ENCODE results near the gene SLC1A7.
A peak's percentile ranks its signal among the peaks of the same experiment; 100 is the strongest.

SLC1A7 gene

DNA sequence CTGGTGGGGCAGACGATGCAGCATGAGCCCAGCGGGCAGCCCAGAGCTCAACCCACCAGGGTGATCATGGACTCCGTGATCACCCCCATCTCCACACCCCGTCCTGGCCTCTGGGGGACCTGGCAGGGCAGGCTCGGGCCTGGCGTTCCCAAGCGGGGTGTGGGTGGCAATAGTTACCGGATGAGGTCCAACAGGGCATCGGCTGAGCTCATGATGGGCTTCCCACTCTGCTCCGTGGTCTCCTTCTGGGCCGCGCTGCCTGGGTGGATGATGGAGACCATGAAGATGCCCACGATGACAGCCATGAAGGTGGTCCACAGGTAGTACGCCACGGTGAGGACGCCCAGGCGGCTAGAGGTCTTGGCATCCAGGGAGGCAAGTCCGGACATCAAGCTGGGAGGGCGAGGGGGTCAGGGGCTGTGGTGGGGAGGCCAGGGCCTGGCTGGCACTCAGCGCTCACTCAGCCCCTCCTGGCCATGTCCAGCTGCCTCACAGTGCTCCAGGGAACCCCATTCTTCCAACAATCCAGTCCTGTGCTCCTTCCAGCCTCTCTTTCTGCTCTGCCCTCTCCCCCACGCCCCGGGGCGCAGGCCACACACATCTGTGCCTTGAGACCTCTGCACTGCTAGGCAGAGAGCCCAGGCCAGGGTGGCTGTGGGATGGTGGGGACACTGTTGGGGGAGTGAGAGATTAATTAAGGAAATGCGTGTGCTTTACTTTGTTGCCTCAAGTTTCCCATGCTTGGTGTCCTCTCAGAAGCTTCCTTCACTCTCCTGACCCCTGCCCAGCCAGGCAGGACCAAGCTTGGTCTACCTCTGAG lies 27.6 kb downstream of the SLC1A7 start:
- DNase-seq: no peak

DNA sequence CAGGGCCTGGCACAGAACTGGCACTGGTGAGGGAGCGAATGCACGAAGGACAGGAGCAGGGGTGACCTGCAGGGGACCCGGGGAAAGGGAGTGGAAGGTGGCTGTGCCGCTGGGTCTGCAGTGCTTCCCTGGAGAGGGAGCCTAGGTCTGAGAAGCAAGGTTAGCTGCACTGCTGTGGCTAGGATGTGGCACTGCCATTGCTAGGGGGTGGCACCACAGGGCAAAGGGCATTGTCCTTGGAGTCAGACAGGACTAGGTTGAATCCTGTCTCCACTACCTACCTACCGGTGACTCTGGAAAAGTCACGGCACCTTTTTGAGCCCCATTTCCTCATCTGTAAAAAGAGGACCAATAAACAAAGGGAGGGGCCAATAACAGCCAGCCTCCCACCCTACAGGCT lies 28.3 kb downstream of the SLC1A7 start:
- no peak for DNase-seq

DNA sequence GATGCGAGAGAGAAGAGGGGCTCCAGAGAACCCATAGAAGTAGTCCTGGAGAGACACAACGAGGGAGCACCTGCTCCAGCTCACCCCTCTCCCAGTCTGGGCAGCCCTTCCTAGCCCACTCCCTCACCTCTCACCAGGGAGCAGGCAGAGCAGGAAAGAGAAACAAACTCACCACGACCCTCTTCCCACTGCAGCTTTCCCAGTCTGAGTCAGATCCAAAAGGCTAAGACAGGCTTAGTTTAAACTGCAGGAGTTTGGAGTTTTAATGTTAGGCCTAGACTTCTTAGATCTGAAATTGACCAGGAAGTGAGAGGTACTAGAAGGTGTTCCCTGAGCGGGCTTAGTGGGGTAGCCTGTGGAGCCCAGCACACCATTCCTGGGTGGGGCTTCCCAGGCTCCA lies 29.6 kb downstream of the SLC1A7 start:
- no peak for DNase-seq

DNA sequence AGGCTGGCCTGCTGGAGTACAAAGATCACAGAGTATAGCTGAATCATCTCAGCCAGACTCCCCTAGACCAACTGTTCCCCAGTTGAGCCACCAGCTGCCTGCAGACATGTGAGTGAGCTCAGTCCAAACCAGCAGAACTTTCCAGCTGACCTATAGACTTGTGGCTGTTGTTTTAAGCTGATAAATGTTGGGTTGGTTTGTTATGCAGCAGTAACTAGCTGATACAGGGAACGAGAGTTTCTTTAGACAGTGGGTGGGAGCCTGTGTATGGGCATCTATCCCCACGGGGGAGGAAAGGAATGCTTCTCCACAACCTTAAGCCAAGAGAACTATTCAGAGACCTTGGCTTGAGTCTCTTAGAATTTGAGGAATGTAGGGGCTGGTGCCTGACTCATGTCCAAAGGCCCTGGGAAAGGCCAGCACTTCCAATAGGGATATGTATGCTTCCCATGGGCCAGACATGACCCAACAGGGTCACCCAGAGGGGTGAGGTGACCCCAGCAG lies 30.1 kb downstream of the SLC1A7 start:
- no peak for DNase-seq

DNA sequence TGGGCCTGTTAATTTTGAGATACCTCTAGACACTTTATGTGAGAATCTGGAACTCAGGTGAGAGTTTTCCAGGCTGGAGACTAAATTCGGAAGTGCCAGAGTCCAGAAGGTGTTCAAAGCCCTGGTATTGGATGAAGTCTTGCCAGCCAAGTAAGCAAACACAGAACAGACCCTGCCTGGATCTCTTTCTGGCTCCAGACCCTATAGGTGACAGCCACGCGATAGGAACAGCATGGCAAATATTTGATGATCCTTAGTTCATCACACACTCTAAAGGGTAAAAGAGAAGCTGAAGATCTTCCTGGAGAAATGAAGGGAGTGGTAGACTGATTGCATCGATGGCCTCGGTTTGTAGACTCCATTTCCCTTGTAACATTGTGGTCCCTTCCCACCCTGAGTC lies 30.7 kb downstream of the SLC1A7 start:
- DNase-seq: no peak

DNA sequence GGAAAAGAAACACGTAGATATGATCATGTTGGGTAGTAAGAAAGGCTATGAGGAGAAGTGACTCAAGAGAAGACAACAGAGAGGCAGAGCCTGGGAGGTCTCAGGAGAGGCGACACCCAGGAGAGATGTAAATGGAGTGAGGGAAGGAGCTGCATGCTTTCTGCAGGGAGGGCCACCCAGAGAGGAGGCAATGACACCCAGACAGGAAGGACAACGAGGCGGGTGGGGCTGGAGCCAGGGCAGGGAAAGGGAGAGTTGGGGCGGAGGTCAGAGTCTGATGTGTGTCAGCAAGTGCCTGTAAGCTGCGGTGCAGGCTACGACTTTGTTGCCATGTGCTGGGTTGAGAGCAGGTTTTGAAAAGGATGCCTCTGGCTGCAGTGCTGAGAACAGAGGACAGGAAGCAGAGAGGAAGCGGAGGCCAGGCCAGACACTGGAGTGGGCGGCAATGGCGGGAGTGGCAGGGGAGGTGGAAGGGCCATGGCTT lies 31.3 kb downstream of the SLC1A7 start:
- no peak for DNase-seq

DNA sequence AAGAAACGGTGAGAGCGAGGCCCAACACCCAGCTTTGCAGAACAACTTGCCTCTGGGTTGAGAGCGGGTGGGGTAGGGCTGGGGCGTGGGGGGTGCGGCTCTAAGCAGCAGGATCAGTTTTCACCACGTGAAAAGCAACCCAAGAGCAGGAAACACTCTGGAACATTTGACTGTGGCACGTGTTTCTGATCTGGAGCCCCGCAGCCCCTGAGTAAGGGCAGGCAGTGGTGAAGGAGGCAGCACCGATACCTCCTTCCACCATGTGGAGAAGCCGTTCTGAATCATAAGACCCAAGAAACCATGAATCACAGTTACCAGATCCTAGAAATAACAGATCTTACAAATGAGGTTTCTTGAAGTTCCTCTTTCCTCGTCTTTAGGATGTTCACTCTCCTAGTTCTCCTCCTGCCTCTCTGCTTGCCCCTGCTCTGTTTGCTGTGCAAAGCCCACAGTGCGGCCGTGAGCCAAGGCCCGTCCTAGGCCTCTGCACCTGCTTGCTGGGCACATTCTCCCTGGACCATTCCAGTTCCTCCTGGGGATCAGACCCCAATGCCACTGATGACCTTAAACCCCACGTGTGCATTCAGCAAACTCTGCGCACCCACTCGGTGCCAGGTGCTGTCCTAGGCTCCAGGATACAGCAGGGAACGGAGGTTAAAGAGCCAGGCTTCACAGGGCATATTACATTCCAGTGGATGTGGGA lies 31.9 kb downstream of the SLC1A7 start:
- no peak for DNase-seq

DNA sequence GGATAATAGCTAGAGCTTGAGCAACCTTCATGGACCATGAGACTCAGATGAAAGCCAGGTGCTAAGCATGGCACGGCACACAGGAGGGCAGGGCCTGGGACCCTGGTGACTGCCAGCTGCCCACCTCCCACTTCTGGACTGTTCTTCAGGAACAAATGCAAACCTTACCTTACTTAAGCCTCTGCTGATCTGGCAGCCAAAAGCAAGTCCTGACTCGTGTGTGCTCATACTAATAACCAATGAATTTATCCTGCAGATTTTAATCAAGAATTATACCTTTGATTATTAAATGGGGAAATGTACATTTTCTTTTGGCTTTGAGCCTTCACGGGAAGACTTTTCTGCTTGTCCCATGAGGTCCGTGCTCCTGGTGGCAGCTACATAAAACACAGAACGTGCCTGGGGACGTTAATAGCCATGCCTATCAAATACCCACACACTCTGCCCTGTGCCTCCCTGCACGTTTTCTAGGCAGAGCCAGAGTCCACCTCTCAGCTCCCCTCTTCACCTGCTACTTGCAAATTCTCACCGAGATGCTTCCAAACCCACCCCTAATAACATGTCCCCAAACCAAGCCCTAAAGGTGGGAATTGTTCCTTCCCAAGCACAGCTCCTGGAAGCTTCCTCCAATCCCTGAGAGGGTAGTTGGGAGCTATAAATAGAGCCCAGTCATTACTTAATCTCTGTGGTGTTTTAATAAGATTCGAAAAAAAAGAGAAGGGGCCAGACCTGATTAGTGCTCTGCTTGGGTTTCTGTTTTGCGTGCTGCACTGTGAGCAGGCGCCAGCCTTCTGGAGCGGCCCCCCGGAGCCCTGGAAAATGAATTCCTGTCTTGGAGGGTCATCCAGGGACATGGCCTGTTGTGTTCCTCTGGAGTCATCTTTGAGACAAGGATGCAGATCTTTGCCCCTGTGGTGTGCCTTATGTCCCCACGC lies 33.5 kb downstream of the SLC1A7 start:
- DNase-seq: no peak

DNA sequence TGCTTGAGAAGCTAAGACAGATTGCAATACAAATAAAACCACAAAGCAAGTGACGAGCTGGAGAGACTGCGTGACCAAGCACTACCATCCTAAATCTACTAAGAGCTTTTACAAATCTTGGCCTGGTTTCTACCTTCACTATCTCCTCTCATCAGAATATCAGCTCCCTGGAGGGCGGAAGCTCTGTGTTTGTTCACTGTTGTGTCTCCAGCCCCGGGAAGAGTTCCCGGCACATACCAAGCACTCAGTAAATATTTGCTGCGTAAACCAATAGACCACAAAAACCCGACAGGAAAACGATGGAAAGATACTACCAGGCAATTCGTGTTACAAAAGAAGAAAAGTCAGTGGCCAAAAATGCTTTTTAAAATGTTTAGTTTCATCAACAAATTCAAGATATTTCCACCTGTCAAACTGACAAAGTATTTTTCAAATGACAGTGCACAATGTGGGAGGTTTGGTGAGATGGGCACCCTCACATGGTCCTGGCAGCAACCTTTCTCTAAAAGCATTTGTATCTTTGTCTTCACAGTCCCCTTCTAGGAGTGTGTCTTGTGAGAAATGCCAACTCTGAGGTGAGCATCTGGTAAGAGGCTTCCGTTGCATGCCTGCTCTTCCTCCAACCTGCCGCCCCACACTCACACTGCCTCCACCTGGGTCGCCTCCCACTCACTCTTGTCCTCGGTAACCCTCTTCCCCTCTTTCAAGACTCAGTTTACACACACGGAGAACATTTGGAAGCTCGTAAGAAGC lies 34.7 kb downstream of the SLC1A7 start:
- DNase-seq: peak; percentile 87

DNA sequence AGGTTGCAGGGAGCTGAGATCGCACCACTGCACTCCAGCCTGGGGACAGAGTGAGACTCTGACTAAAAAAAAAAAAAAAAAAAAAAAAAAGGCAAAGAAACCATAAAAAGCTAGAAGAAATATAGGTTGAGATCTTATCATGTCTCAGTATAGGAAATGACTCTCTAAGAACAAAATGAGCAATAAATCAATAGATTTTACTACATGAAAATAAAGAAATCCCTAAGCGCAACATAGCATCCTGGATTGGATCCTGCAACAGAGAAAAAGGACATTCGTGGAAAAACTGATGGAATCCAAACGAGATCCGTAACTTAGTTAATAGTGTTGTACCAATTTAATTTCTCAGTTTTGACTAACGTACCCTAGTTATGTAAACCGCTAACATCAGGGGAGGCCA lies 35.3 kb downstream of the SLC1A7 start:
- no peak for DNase-seq

DNA sequence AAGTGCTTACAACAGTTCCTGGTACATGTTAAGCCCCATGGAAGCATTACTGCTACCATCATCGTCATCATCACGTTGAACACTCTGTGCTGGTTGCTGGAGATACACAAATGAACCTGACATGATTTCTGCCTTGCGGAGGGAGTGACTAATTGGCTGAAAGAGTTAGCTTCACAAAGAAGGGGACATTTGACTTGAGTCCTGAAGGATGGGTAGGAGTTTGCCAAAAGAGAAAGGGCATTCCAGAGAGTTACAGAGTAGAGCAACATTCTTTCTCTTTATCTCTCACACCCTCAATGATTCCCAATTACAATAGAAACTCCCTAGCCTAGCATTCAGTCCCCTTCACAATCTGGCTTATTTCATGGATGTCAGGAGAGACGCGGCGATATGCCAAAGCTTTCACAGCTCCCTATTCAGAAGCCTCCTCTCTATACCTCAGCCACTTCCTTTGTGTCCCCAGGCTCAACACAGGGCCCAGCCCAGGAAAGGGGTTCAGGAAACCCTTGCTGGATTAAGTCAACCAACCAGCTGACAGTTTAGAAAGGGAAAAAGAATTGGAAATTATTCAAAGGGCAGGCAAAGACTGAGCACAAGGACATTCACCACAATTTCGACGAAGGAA lies 38.0 kb downstream of the SLC1A7 start:
- no peak for DNase-seq

DNA sequence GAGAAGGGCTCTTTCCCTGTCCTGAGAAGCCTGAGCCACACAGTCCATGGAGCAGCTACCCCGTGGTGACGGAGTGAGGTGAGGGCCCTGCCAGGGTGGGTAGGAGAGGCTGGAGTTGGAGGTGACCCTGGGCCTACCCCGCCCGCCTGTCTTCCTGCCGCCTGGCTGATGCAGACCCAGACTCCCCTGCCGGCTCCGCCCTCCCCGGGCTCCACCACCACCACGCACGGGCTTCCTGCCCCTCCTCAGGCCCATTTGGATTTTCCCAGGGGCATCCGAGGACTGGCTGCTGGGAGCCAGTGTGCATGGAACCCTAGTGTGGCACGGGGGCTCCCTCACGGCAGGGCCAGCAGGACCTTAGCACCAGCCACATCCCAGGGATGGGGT lies 47.9 kb downstream of the SLC1A7 start:
- no peak for DNase-seq

DNA sequence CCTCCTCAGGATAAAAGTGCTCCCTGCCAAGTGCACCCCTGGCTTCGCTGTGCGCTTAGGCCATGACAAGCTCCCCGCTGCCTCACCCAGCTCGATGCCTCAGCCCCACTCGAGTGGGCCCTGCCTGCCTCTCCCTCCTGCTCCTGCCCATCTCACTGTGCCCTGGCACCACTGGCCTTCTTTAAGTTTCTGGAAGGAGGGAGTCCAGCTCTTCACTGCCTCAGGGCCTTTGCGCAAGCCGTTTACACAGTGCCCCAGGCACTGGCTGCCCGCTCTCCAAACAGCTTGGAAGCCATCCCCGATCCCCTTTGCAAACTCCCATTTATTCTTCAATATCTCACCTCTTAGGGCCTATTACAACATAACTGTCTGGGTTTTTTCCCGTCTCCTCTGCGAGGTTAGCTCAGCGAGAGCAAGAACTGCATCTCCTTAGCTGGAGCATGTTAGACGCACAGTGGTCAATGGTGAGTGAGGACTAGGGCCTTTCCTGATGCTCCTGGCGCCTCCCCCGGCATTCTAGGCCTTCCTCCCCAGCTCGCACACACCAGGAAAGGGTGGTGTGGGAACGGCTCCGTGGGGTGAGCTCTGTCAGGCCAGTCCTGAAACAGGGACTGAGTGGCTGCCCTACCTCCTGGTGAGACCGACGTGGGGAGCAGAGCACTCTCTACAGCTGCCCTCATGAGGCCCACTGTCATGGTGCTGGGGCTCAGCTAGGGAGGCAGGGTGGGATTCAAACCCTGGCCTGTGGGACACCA lies 48.5 kb downstream of the SLC1A7 start:
- DNase-seq: no peak

DNA sequence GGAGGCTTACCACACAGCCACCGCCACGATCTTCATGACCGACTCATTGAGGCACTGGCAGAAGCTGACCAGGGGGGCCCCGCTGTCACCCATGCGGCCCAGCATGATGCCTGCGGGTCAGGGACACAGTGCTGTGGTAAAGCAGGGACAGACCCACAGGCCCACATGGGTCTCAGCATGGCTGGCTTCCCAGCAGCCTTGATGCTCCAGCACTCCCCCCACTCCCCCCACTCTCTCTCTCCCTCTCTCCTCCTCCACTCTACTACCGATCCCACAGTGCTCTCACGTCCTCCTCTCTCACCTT lies 49.0 kb downstream of the SLC1A7 start:
- DNase-seq: no peak

DNA sequence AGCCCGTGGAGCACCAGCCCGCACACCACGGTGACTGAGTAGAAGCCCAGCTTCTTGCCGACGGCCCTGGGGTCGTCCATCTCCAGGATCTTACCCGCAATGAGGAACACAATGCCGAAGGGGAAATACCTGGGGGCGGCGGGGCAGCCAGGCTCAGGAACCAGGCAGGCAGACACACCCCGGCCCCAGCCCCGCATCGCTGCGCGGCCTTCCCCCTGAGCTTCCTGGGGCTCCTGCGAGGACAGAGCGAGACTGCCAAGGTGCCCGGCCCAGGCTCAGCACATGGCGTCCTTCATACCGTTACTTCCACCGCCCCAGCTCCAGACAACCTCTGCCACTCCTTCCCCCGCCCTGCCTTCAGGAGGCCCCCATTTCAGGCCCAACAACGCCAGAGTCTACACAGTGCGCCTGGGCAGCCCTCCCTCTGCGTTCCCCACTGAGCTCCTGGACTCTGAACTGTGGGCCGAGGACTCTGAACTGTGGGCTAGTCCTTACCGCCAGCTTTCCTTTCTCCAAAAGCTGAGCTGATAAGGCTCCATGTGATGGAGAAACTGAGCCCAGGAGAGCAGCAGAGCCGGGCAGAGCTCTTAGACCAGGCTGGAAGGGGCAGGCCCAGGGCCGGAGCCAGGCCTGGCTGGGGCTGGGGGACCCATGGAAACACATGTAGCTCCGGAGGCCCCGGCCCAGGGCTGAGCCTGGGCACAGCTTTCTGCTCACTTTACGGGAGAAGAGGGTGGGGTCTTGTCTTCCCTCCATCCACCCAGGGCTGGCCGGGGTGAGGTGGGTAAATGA lies 49.6 kb downstream of the SLC1A7 start:
- no peak for DNase-seq

DNA sequence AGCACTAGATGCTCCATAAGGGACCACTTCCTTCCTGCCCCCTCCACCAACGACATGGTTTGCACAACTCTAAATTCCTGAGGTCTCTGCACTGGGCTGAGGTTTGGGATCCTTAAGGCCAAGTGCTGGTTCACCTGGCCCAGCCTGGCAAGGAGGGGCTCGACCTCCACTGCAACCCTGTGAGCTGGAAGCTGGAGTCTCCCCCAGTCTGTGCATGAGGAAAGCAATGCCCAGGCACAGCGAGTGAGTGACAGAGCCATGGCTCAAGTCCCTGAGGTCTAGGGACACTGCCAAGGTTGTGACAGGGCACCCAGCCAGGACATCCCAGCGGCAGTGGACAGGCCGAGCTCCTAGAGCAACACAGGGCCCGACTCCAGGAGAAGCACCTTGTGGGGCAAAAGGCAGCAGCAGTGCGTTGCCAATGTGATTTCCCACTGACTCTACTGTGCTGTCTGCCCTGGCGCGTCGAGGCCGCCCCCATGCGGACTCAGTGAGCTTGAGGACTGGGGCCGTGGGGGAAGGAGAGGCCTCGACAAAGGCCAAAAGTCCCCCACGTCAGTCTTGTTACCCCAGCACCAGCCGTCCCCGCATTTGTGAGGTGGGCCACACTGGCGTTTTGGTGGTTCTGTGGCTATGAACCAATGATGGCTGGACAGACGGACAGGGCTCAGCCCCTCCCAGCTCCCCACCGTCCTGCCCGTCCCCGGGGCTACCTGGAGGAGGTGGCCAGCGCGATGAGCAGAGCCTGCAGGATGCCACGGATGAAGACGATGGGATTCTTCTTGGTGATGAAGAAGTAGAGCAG lies 50.4 kb downstream of the SLC1A7 start:
- no peak for DNase-seq

DNA sequence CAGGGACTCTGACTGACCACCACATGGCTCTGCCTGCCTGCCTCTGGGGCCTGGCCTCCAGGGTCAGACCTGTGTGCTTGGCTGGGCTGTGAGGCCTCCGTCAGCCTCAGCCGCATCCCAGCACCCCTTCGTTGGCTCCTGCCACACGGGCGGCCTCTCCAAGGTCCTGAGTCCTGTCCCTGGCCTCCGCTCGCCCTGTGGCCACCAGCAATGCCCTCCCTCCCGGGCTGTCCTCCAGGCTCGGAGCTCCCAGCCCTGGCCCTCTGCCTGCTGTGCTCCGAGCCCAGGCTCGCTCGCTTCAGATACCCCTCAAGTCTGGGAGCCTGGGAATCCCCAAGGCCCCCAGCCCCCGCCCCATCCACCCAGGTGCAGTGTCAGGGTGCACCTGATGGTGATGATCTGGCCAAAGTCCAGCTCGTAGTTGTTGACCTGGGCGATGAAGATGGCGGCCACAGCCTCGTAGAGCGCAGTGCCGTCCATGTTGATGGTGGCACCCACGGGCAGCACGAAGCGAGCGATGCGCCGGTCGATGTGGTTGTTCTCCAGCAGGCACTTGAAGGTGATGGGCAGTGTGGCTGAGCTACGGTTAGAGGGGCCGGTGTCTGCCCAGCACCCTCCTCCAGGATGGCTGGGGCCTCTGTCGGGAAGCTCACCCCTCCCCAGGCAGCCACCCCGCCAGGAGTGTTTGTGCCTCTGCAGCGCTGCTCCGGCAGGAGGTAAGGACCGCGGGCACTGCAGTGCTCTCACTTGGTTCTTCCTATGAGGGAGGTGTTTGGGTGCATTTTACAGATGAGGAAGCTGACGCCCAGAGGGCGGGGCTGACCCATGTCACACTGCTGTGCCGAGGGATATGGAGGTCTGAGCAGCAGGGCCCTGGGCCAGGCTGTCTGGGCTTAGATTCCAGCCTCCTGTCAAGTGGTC lies 52.0 kb downstream of the SLC1A7 start:
- peak; percentile 73 for DNase-seq

DNA sequence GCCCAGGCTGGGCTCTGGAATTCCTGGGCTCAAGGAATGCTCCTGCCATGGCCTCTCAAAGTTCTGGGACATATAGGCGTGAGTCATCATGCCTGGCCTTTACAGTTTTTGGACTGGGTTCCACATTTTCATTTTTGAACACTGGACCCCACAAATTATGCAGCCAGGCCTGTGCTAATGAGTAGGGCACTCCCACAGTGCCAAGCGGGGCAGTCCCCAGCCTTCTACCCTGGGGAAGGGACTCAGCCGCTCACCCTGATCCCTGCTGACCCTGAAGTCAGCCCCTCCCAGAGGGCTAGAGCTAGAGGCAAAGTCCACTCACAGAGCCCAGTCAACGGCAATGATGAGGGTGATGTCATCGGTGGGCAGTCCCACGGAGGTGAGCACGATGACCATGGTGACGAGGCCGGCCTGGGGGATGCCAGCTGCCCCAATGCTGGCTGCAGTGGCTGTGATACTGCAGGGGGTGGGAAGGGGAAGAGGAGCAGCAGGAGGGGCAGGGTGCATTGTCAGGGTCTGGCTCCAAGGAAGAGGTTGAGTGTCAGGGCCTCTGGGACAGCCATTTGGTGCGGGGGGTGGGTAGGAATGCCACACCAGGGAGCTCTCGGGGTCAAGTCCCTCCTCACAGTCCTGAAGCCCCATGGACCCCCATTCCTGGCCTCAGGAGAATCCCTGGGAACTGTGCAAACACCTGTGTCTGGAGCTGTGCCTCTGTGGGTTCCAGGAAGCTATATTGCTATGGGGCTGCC lies 52.8 kb downstream of the SLC1A7 start:
- peak; percentile 52 for DNase-seq
